IgD-negative memory B cell (primary cell): ENCODE measurements around the gene ADAM12. TPM values are rescaled to one million over a fixed set of nuclear protein-coding genes. Genes with fewer than 3 reads are reported as not detected.

Experiments used
- H3K27ac Mint-ChIP-seq, 3 donors: one replicate each; pipeline ENCODE4 v1.8.0; 2020 to 2022; ENCODE audit warnings: mild to moderate bottlenecking in 3 of 3, mixed read lengths in 3 of 3, moderate library complexity in 1 of 3
- H3K27me3 Mint-ChIP-seq: one replicate; pipeline ENCODE4 v1.8.0; 2021; ENCODE audit warnings: mixed read lengths
- H3K36me3 Mint-ChIP-seq: one replicate; pipeline ENCODE4 v1.8.0; 2020; ENCODE audit warnings: mild to moderate bottlenecking, mixed read lengths
- H3K4me1 Mint-ChIP-seq, 3 donors: one replicate each; pipeline ENCODE4 v1.8.0; 2020 to 2022; ENCODE audit warnings: mixed read lengths in 3 of 3, mild to moderate bottlenecking in 1 of 3
- H3K4me3 Mint-ChIP-seq, 4 donors: one replicate each; pipeline ENCODE4 v1.8.0; 2020 to 2022; ENCODE audit warnings: mild to moderate bottlenecking in 4 of 4, mixed read lengths in 4 of 4, moderate library complexity in 3 of 4
- H3K9me3 Mint-ChIP-seq, 3 donors: one replicate each; pipeline ENCODE4 v1.8.0; 2020 to 2021; ENCODE audit warnings: mixed read lengths in 3 of 3, mild to moderate bottlenecking in 1 of 3
- polyA plus RNA-seq: library from polyadenylated mRNA; unstranded; fragments of 300-500 nt; fragmentation: Illumina TruSeq; gene quantifications from one replicate; pipeline ENCODE4 v1.2.3, GENCODE V29; 2021

ADAM12 gene
- polyA plus RNA-seq, 1 donor from 2014 or later, result not detected

DNA sequence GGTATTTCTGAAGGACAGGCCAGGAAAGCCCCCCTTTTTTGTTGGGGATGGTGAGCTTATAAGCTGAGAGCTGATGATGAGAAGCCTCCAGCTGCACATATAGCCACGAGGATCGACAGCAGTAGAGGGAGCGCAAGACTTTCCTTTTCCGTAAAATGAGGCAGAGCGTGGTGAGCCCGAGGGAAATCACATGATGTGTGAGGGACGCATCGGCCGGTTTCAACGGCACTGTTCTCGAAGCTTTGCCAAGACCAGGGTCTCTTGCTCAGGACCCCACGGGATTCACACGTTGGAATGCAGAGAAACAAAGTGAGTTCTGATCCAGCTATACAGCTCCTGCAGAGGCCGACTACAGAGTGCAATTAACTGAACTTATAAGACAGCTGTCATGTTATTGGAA is 55.7 kb downstream of the ADAM12 start:
- no peaks in the 10 kb centered on the region for H3K36me3 Mint-ChIP-seq
- no peak overlapping the region for H3K27ac Mint-ChIP-seq
- H3K4me3 Mint-ChIP-seq, result no peak overlapping the region
- no peaks in the 10 kb centered on the region for H3K9me3 Mint-ChIP-seq
- no peaks in the 10 kb centered on the region for H3K4me1 Mint-ChIP-seq
- no peaks in the 10 kb centered on the region for H3K27me3 Mint-ChIP-seq

DNA sequence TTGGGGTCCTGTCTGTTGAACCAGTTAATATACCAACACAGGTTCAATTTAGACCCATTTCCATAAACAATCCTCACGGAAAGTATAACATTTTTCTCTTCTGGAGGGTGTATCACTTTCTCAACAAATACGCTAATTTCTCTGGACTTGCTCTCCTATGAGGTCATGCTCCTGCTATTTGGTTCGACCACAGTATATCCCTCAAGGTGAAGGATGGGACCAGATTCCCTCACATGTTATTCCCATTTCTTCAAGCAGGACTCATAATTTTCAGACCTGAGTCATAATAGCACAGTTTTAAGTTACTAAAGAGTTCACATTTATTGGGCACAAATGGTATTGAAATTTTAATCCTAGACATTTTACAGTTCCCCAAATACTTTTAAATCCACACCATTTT is 57.2 kb downstream of the ADAM12 start:
- Mint-ChIP-seq H3K4me1 (no peaks in the 10 kb centered on the region), H3K27me3 (no peaks in the 10 kb centered on the region), H3K4me3 (no peak overlapping the region), H3K36me3 (no peaks in the 10 kb centered on the region), H3K9me3 (peaks cover 0 to 1% (median under 1%) of the 10 kb centered on the region in 3 donors), H3K27ac (no peak overlapping the region)

DNA sequence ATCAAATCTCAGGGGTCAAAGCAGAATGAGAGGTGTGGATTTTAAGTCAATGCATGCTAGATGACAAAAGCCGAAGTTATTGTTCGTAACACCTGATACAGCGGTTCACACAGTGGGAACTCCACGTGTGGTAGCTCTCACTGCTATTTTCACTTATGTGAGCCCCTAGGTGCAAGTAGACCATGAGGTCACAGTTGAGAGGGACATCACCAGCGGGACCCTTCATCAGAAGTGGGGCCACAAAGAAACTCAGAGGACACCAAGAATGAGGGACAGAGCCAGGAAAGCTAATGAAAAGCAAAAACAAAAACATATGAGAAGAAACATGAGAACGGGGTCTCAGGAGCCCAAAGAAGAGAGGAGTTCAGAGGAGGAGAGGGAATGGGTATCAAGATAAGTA is 63.5 kb downstream of the ADAM12 start:
- H3K27ac Mint-ChIP-seq, result no peak overlapping the region
- no peak overlapping the region for H3K4me3 Mint-ChIP-seq
- no peaks in the 10 kb centered on the region for H3K27me3 Mint-ChIP-seq
- no peaks in the 10 kb centered on the region for H3K36me3 Mint-ChIP-seq
- no peaks in the 10 kb centered on the region for H3K4me1 Mint-ChIP-seq
- H3K9me3 Mint-ChIP-seq, result peaks cover 0 to 7% (median 2%) of the 10 kb centered on the region in 3 donors

DNA sequence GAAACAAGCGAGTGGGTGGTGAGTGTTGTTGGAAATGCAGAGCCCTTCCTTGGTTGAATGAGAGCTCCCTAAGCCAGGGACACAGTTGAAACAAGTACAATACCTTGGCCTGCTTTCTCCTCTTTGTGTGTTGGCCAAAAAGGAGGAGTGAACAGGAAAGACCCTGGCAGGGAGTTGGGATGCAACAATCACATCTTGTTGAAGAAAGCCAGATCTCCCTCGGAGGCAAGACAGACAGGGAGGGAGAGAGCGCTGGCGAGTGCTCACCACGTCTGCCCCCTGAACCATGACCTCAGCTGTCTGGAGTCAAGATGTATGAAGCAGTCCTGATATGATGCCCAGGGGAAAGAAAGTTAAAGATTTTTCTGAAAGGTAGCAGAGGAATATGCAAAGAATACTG is 66.8 kb downstream of the ADAM12 start:
- Mint-ChIP-seq H3K9me3 (peaks cover 0 to 7% (median 2%) of the 10 kb centered on the region in 3 donors), H3K36me3 (no peaks in the 10 kb centered on the region), H3K27ac (no peak overlapping the region), H3K27me3 (no peaks in the 10 kb centered on the region), H3K4me1 (no peaks in the 10 kb centered on the region), H3K4me3 (no peak overlapping the region)

DNA sequence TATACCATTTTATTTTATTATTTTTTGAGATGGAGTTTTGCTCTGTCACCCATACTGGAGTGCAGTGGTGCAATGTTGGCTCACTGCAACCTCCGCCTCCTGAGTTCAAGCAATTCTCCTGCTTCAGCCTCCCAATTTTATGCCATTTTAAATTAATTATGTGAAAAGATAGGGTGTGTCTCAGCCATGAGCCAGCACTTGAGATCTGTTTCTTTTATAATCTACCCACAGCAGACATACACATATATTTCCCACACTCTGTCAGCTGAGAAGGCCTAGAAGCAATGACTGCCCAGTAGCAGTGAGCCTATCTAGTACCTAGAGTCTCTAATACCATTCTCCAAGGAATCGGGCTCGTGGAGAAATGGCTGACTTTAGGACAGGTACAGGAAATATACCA is 70.5 kb downstream of the ADAM12 start:
- H3K4me3 Mint-ChIP-seq, result no peak overlapping the region
- no peaks in the 10 kb centered on the region for H3K27me3 Mint-ChIP-seq
- H3K4me1 Mint-ChIP-seq, result no peaks in the 10 kb centered on the region
- peaks cover 0 to 5% (median 0%) of the 10 kb centered on the region in 3 donors for H3K9me3 Mint-ChIP-seq
- no peak overlapping the region for H3K27ac Mint-ChIP-seq
- H3K36me3 Mint-ChIP-seq, result peaks cover 2% of the 10 kb centered on the region

DNA sequence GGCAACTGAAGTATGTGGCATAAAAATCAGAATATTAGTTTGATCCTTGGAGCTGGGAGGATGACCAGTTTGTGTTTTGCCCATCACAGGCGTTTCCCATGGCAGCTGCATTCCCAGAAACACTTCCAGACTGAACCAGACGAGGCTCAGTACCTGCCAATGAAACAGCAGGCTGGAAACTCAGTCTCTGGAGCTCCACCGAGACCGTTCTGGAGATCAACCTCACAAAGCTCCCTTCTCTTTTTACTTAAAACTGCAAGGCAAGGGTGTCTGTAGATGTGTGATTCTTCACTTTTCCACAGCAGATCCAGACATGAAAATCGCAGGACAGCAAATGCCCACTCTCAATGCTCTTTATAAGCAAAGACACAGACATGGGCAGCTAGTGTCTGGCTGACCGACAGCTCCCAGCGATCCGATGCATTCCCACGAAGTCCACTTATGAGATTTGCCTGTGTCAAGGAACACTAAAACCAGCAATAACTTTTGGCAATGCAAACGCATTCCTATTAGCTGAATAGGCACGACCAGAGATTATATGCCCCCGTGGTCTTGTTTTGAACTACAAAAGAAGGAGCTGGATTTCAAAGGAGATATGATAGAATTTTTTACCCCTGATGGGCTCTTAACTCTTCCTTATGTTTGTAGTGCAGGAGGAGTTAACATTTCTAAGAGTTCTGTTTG is 72.6 kb downstream of the ADAM12 start:
- no peak overlapping the region for H3K4me3 Mint-ChIP-seq
- no peaks in the 10 kb centered on the region for H3K4me1 Mint-ChIP-seq
- H3K27ac Mint-ChIP-seq, result peak overlapping the region in 1 of 3 donors; percentile 11
- peaks cover 1% of the 10 kb centered on the region for H3K27me3 Mint-ChIP-seq
- peaks cover 0 to 5% (median 0%) of the 10 kb centered on the region in 3 donors for H3K9me3 Mint-ChIP-seq
- H3K36me3 Mint-ChIP-seq, result peaks cover 2% of the 10 kb centered on the region

DNA sequence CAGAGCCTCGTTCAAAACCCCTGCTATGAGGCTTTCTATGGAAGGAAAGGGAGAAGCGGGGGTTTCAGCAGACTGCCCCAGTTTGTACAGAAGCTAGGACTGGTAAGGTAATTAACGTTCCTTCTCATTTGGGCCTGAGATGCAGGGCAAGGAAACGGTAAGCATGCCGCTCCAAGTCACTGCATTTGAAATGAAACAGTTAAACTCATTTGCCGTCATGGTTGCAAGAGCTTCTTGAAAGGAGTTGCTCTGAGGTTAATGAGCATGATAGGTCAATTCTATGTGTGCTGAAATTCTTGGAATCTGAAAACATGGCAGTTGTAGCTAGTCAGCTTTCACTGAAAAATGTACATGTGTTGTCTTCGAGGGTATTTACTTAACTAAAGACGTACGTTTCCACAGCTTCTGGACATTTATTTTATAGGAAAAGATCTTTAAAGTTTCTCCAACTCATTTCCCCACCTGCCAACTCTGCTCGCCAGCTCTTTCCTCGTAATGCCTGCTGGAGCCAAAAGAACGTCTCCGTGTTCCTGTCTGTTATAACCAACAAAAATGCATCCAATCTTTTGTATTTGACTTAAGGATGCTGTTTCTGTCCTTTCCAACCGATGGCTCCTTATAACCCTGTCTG is 73.3 kb downstream of the ADAM12 start:
- Mint-ChIP-seq H3K4me1 (no peaks in the 10 kb centered on the region), H3K4me3 (no peak overlapping the region), H3K36me3 (peaks cover 2% of the 10 kb centered on the region), H3K27ac (no peak overlapping the region), H3K9me3 (peaks cover 0 to 5% (median 0%) of the 10 kb centered on the region in 3 donors), H3K27me3 (peaks cover 5% of the 10 kb centered on the region)

DNA sequence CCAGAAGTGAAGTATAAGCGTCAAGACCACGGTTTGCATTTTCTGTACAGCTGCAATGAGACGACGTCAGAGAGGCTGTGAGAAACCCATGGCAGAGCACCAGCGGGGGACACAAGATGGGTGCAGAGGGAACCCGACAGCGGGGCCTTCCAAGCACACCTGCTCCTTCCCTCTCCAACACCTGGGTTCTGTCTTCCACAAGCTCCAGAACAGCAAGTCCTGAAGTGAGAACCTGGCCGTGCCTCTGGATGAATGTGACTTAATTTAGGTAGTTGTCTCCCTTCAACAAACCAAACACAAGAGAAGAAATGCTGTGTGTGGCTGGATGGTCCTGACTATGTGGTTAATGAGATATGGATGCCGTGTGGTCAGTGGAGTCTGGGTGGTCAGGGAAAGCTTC is 76.1 kb downstream of the ADAM12 start:
- Mint-ChIP-seq H3K27ac (no peak overlapping the region), H3K4me1 (no peaks in the 10 kb centered on the region), H3K9me3 (peaks cover 0 to 7% (median 0%) of the 10 kb centered on the region in 3 donors), H3K27me3 (peaks cover 5% of the 10 kb centered on the region), H3K36me3 (peaks cover 2% of the 10 kb centered on the region), H3K4me3 (peak overlapping the region in 1 of 4 donors; percentile 54)

DNA sequence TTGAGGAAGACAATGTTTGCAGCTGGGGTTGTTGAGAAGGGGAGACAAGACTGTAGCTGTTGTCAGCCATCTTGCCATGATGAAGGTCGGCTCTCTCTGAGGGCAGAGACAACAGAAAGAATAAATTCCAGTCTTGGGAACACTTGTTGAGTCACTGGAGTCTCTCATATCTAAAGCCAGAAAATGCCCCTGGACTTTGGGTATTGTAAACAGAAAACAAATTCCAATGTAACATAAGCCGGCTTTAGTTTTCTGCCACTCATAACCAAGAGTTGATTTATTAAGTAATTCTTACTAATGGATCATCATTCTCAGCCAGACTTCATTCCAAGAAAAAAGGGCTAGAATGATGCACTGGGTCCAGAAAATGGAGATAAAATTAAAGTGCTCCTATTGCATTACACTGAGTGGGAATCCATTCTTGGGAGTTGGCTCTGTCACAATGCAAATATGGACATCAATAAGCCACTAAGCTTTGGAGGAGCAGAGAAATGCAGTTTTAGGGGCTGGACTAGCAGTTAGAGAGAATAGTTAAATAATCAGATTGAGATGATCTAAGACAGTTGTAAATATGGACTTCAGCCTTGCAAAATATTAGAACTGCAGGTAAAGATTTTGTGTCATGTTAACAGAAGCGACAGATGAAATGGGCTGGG is 78.9 kb downstream of the ADAM12 start:
- Mint-ChIP-seq H3K36me3 (peaks cover 7% of the 10 kb centered on the region), H3K27me3 (peaks cover 5% of the 10 kb centered on the region), H3K4me3 (no peak overlapping the region), H3K9me3 (peaks cover 0 to 8% (median 5%) of the 10 kb centered on the region in 3 donors), H3K27ac (no peak overlapping the region), H3K4me1 (peaks cover 0 to 1% (median 0%) of the 10 kb centered on the region in 3 donors)

DNA sequence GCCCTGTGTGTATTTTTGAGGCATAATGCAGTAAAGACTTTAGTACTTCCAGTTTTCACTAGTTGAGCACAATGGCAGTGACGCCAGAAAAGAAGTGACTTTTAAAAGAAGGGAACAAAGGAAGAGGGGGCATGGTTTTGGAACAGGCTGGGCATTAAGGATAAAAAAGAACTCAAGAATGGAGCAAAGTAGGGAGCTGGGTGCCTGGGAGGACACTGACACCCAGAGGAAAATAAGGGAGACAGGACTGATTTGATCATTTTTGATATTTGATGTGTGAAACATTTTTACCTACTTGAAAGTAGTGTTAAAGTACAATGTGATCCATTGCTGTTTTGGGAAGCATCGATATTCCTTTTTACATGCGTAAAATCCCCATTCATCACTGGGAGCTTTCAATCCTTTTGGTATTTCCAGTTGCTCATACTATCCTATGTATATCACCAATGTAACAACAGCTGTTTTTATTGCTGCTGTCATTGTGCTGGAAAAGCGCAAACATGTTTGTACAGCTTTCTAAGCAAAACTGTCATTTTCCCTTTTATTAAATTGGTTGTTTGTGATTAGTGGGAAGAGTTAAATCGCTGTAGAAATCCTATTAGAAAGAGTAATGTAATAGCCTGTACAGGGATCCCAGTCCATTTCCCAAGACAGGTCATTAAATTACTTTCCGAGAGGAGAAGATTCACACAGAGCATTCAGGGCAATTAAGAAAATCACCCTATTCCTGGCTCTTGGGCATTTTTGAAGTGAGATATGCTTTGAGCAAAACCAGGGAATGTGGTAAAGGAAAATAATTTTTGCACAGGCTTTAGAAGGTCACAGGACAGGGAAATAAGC is 85.2 kb downstream of the ADAM12 start:
- H3K4me3 Mint-ChIP-seq, result no peak overlapping the region
- no peaks in the 10 kb centered on the region for H3K27me3 Mint-ChIP-seq
- peaks cover 0 to 1% (median 0%) of the 10 kb centered on the region in 3 donors for H3K4me1 Mint-ChIP-seq
- no peak overlapping the region for H3K27ac Mint-ChIP-seq
- peaks cover 4% of the 10 kb centered on the region for H3K36me3 Mint-ChIP-seq
- H3K9me3 Mint-ChIP-seq, result peaks cover 0 to 19% (median 3%) of the 10 kb centered on the region in 3 donors

DNA sequence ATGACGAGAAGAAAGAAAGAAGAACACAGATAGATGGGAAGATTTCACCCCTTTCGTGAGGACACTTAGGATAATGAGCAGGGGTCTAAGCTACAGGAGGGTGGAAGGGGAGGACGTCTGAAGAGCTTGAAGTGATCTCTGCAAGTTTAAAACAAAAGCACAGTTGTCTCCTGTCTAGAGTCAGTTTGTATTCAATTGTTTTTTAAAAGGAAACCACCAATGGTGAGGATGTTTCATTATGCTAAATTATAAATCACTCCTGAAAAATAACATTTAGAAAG is 85.9 kb downstream of the ADAM12 start:
- peaks cover 4% of the 10 kb centered on the region for H3K36me3 Mint-ChIP-seq
- H3K27ac Mint-ChIP-seq, result no peak overlapping the region
- H3K4me1 Mint-ChIP-seq, result peaks cover 0 to 1% (median 0%) of the 10 kb centered on the region in 3 donors
- peaks cover 0 to 19% (median 7%) of the 10 kb centered on the region in 3 donors for H3K9me3 Mint-ChIP-seq
- H3K27me3 Mint-ChIP-seq, result no peaks in the 10 kb centered on the region
- H3K4me3 Mint-ChIP-seq, result no peak overlapping the region

DNA sequence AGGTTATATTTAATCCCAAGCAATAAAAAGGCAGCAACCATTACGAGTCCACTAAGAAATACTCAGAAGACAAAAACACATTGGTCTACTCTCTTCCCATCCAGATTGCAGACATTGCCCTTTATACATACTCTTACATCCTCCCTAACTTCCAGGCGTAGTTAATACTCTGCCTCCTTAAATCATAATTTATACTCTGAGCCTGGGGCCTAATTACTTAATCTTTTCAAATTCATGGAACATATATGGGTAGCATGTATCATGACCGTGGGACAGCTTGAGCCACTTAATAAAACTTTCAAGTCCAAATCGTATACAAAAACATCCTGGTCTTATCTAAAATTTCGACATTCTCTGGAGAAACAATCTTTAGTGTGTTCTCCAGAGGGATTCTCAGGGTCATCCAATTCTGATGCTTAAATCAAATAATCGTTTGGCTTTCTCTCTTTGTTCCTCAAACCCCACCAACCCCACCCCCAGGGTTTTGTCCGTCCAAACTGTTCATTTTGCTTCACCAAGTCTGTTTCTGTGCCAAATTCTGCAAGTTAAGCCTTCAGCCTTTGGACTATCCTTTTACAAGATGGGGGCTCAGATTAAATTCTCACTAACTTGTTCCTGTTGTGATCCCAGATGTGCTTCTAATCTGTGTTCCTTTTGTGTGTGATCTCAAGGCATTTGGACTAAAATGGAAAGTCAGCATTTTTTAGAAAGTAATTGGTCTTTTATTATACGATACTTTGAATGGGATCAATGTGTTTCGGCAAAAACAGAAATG is 86.4 kb downstream of the ADAM12 start:
- peaks cover 0 to 19% (median 7%) of the 10 kb centered on the region in 3 donors for H3K9me3 Mint-ChIP-seq
- H3K27ac Mint-ChIP-seq, result no peak overlapping the region
- H3K36me3 Mint-ChIP-seq, result peaks cover 4% of the 10 kb centered on the region
- H3K27me3 Mint-ChIP-seq, result no peaks in the 10 kb centered on the region
- no peak overlapping the region for H3K4me3 Mint-ChIP-seq
- H3K4me1 Mint-ChIP-seq, result peaks cover 0 to under 1% (median 0%) of the 10 kb centered on the region in 3 donors

DNA sequence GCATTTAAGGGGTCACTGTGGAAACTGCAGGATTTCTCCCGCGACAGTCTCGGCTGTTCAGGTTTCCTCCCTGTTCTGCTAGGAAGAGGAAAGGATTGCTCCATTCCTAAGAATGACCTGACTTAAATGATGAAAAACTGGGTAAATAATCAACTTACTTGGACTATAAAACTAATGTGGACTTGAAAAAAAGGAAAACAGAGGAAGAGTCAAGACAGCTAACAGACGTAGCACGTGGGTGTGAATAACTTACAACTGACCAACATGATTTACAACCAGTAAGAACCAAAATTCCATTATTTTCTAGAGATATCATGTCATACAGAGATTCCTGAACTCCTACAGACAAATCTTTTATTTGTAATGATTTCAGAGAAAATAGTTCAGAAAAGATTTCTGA is 93.8 kb downstream of the ADAM12 start:
- H3K36me3 Mint-ChIP-seq, result no peaks in the 10 kb centered on the region
- peaks cover 0 to 7% (median 4%) of the 10 kb centered on the region in 3 donors for H3K9me3 Mint-ChIP-seq
- H3K4me1 Mint-ChIP-seq, result no peaks in the 10 kb centered on the region
- no peaks in the 10 kb centered on the region for H3K27me3 Mint-ChIP-seq
- H3K27ac Mint-ChIP-seq, result no peak overlapping the region
- no peak overlapping the region for H3K4me3 Mint-ChIP-seq

DNA sequence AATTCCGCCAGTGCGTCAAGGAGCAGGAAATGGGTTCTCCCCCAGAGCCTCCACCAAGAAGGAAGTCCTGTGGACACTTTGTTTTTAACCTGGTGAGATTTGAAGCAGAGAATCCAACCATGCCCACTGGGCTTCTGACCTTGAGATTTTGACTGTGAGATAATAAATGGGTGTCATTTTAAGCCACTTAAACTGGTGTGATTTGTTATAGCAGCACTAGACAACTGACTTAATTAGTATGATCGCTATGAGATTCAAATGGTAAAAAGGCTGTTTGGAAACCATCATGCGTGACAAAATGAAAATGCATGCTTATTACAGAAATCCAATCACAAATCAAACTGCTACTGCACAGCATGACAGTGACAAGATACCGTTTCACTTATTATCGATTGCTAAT is 98.0 kb downstream of the ADAM12 start:
- no peaks in the 10 kb centered on the region for H3K27me3 Mint-ChIP-seq
- no peaks in the 10 kb centered on the region for H3K36me3 Mint-ChIP-seq
- H3K27ac Mint-ChIP-seq, result no peak overlapping the region
- peaks cover 0 to 2% (median 0%) of the 10 kb centered on the region in 3 donors for H3K4me1 Mint-ChIP-seq
- H3K4me3 Mint-ChIP-seq, result no peak overlapping the region
- no peaks in the 10 kb centered on the region for H3K9me3 Mint-ChIP-seq
